ENCODE data around the gene ADISSP.

ADISSP gene

DNA sequence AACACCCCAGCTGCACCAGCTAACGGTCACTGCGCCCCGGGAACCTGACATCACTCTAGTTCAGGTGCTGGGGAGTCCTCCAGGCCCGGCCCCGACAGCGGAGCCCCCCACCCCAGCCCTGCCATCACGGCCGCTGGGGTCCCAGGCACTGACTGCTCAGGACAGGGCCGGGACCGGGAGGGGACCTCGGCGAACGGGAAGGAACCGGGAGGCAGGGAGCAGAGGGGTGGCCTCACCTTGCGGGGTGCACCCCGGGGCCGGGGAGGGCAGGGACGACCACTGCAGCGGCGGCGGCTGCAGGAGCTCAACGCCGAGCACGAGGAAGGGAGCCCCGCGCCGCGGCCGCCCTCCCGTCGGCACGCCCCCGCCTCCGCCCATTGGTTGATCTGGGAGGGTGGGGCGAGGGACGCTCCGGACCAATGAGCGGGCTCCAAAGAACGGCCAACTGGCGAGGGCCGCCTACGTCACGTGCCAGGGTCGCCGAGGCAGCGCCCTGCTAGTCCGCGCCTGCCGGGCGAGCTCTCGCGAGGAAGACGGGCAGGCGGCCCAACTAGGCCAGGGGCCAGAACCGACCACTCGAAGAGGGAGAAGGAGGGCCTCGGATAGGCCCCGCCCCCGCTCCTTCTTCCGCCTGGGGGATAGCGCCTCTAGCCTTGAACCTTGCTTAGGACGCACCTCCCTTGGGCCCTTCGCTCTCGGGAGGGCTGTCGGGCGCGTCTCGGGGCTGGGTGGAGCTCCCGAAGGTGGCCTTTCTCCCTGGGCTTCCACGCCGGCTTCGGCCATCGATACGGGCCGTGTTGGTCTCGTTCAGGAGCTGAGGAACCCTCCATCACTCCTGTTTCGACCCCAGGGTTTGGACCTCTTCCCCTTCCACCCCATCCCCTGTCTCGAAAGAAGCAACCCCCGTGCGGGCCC, at the start of gene ADISSP:
Gene ADISSP, minus strand, starts transcription at position 327 of the 915 bp plus-strand sequence. CDS start 7,653 bp downstream, outside the sequence.
- peak; percentile 99 for DNase-seq

GRCh38 chr20:3815703-3816315, 48.3 kb upstream of the ADISSP start:
- no peak for DNase-seq

GRCh38 chr20:3814928-3815495, 47.5 kb upstream of the ADISSP start:
- DNase-seq, result no peak

DNA sequence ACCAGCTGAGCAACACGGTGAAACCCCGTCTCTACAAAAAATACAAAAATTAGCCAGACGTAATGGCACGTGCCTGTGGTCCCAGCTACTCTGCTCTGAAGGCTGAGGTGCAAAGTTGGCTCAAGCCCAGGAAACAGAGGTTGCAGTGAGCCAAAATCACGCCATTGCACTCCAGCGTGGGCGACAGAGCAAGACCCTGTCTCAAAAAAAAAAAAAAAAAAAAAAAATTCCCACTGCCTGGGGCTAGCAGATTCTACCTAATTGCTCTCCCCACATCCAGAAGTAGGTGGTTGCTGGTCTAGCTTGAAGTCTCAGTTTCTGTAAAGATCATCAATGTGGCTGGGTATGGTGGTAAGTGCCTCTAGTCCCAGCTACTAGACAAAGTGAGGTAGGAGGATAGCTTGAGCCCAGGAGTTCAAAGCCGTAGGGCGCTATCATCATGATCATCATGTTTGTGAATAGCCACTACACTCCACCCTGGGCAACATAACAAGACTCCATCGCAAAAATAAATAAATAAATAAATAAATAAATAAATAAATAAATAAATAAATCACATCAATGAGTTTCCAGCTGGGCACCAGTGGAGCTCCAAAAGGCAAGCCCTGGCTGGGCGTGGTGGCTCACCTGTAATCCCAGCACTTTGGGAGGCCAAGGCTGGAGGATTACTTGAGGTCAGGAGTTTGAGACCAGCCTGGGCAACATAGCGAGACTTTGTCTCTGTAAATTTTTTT, 46.5 kb upstream of the ADISSP start:
- DNase-seq, result no peak

DNA sequence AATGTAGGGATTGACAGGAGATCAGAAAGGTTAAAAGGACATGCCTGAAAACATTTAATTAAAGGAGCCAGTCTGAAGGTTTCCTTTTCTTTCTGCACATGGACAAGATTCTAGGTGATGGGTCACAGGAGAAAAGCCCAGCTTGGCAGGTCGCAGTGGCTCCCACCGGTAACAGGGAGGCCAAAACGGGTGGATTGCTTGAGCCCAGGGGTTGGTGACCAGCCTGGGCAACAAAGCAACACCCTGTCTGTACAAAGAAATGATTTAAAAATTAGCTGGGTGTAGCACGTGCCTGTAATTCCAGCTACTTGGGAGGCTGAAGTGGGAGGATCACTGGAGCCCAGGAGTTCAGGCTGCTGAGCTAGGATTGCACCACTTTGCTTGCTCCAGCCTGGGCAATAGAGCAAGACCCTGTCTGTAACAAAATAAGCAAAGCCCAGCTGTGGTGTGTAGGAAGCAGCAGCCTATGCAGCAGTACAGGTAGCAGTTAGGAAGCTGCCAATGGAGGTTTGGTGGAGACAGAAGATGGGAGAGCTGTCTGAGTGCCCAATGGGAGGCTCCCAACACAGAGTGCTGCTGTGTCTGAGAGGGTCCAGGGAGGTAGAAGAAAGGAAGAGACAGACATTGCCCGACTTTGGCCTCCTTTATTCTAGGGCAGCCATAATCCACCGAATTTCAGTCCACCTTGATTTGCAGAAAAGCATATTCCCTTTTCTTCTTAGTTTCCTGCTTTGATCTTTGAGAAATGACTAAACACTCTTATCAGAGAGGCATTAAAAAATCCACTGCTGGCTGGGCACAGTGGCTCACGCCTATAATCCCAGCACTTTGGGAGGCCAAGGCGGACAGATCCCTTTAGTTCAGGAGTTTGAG, 45.7 kb upstream of the ADISSP start:
- DNase-seq, result no peak

DNA sequence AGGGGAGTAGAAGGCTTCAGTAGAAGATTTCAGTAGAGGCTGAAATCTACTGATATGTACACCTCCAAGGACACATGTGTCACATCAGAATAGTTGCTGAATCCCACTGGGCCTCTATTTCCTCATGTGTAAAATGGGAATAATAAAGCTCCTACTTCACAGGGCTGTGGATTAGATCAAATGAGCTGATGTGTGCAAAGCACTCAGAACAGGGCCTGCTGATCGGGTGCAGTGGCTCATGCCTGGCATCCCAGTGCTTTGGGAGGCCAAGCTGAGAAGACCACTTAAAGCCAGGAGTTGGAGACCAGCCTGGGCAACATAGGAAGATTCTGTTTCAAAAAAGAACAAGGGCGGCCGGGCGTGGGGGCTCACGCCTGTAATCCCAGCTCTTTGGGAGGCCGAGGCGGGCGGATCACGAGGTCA, 44.7 kb upstream of the ADISSP start:
- no peak for DNase-seq

- DNase-seq, result peak; percentile 99
Measured at GRCh38 chr20:3811467-3812258, 44.1 kb upstream of the ADISSP start.

- no peak for DNase-seq
Measured at GRCh38 chr20:3808544-3808943, 41.0 kb upstream of the ADISSP start.

DNA sequence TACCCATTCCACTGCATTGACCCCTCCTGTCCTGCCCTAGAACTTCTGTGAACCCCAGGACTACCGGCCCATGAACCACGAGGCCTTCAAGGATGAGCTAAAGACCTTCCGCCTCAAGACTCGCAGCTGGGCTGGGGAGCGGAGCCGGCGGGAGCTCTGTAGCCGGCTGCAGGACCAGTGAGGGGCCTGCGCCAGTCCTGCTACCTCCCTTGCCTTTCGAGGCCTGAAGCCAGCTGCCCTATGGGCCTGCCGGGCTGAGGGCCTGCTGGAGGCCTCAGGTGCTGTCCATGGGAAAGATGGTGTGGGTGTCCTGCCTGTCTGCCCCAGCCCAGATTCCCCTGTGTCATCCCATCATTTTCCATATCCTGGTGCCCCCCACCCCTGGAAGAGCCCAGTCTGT, 37.2 kb upstream of the ADISSP start:
- no peak for DNase-seq

- no peak for DNase-seq
Measured at GRCh38 chr20:3804254-3804751, 36.8 kb upstream of the ADISSP start.

- no peak for DNase-seq
Measured at GRCh38 chr20:3803854-3804253, 36.3 kb upstream of the ADISSP start.

DNA sequence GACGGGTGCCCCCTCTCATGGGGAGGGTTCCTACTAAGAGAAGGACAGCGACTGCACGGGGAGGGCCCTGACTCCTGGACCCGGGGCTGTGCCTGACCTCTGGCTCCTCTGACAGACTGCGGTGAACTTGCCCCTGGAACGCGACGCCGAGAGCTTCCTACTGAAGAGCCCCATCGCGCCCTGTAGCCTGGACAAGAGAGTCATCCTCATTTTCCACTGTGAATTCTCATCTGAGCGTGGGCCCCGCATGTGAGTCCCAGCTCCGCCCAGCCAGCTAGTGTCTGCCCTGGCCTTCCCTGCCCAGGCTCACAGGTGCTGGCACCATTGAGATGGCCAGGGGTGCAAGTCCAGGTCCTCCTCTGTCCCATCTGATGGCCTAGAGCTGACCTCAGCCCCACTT, 35.7 kb upstream of the ADISSP start:
- no peak for DNase-seq

- no peak for DNase-seq
Measured at GRCh38 chr20:3802524-3803239, 35.1 kb upstream of the ADISSP start.

- DNase-seq, result no peak
Measured at GRCh38 chr20:3801846-3802245, 34.3 kb upstream of the ADISSP start.

DNA sequence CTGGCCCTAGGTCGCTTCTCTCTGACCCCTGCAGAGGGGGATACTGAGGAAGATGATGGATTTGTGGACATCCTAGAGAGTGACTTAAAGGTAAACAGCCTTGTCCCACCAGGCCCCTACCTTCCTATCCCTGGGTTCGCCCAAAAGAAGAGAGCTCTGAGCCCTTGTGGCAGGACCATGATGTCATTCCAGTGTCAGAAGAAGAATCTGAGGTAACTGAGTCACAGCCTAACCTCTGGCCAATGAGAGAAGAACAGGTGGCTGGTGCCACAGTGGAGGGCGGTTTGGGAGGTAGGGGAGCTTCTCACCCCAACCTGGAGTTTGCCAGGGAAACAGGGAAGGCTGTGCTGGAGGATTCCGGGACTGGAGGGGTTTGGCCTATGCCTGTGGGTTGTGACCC, 33.7 kb upstream of the ADISSP start:
- DNase-seq, result no peak

- DNase-seq, result no peak
Measured at GRCh38 chr20:3800878-3801260, 33.3 kb upstream of the ADISSP start.

DNA sequence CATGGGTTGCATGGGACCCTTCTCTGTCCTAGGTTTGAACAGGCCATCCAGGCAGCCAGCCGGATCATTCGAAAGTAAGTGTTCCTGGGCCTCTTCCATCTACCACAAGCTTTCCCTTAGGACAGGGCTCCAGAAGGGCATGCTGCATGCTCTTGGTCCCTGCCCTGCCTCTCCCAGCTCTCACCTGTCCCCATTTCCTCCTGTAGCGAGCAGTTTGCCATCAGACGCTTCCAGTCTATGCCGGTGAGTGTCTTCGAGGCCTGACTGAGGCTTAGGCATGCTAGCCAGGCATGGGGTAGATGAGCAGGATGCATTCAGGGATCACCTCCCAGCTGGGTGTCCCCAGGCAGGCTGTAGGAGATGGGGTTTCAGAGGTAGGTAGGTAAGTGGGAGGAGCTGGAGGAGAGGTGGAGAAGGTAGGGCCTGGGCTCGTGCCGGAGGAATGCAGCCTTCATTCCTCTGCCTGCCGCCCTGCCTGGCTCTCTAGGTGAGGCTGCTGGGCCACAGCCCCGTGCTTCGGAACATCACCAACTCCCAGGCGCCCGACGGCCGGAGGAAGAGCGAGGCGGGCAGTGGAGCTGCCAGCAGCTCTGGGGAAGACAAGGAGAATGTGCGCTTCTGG, 32.8 kb upstream of the ADISSP start:
- no peak for DNase-seq

- DNase-seq, result no peak
Measured at GRCh38 chr20:3798908-3799248, 31.3 kb upstream of the ADISSP start.

DNA sequence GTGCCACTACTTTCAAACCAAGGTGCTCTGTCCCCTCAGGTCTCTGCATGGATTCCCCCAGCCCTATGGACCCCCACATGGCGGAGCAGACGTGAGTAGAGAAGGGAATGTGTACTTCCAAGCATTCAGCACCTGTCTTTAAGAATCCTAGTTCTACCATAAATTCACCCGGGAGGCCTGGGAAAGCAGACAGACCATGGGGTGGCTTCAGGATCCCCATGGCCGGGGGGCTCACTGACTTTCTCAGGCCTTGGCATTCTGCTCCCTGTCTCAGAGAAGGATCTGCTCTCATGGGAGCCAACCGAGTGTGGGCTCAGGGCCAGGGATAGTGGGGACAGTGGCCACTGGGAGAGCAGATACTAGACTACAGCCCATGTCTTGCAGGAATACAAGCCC, 30.8 kb upstream of the ADISSP start:
- DNase-seq, result no peak
